Brain microvascular endothelial cell (primary cell): ENCODE results near the gene TECPR1.

ENCODE experiments used
- DNase-seq: peaks from one replicate; pipeline ENCODE4 v3.0.0-alpha.2; 2020
- H3K27ac ChIP-seq: fragments of 250-450 bp; sonication (Bioruptor Pico); 2 replicates; pipeline ENCODE4 v1.5.1; 2020; ENCODE audit warnings: mild to moderate bottlenecking, moderate library complexity
- H3K27me3 ChIP-seq: fragments of 250-450 bp; sonication (Bioruptor Pico); replicated peaks from 2 replicates; pipeline ENCODE4 v1.5.1; 2020; ENCODE audit warnings: mild to moderate bottlenecking
- H3K36me3 ChIP-seq: fragments of 250-450 bp; sonication (Bioruptor Pico); replicated peaks from 2 replicates; pipeline ENCODE4 v1.5.1; 2020; ENCODE audit warnings: mild to moderate bottlenecking
- H3K4me3 ChIP-seq: 2 replicates; pipeline ENCODE4 v1.5.1; 2011; ENCODE audit warnings: low read depth, mild to moderate bottlenecking, control low read depth, low read length, moderate library complexity
- in situ Hi-C: cut with HindIII; loops from 2 replicates; pipeline ENCODE4 v1.10.0; 2017; ENCODE audit warnings: low sequenced_read_pairs, low pct_ligation_motif_present
- TF ChIP-seq, protein P1 (sequence below): IDR thresholded peaks from 2 replicates; pipeline ENCODE4 v1.5.1; 2011; ENCODE audit warnings: low read depth, mild to moderate bottlenecking, moderate library complexity, low read length, control low read depth, inconsistent platforms; ENCODE audit errors: missing control alignments

Gene TECPR1, protein sequence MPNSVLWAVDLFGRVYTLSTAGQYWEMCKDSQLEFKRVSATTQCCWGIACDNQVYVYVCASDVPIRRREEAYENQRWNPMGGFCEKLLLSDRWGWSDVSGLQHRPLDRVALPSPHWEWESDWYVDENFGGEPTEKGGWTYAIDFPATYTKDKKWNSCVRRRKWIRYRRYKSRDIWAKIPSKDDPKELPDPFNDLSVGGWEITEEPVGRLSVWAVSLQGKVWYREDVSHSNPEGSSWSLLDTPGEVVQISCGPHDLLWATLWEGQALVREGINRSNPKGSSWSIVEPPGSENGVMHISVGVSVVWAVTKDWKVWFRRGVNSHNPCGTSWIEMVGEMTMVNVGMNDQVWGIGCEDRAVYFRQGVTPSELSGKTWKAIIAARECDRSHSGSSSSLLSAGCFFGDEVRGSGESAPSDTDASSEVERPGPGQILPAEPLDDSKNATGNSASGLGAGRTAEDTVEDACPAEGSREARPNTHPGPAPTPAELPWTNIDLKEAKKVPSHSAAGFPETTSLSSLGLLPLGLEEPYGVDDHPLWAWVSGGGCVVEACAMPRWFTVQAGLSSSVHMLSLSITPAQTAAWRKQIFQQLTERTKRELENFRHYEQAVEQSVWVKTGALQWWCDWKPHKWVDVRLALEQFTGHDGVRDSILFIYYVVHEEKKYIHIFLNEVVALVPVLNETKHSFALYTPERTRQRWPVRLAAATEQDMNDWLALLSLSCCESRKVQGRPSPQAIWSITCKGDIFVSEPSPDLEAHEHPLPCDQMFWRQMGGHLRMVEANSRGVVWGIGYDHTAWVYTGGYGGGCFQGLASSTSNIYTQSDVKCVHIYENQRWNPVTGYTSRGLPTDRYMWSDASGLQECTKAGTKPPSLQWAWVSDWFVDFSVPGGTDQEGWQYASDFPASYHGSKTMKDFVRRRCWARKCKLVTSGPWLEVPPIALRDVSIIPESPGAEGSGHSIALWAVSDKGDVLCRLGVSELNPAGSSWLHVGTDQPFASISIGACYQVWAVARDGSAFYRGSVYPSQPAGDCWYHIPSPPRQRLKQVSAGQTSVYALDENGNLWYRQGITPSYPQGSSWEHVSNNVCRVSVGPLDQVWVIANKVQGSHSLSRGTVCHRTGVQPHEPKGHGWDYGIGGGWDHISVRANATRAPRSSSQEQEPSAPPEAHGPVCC

DNA sequence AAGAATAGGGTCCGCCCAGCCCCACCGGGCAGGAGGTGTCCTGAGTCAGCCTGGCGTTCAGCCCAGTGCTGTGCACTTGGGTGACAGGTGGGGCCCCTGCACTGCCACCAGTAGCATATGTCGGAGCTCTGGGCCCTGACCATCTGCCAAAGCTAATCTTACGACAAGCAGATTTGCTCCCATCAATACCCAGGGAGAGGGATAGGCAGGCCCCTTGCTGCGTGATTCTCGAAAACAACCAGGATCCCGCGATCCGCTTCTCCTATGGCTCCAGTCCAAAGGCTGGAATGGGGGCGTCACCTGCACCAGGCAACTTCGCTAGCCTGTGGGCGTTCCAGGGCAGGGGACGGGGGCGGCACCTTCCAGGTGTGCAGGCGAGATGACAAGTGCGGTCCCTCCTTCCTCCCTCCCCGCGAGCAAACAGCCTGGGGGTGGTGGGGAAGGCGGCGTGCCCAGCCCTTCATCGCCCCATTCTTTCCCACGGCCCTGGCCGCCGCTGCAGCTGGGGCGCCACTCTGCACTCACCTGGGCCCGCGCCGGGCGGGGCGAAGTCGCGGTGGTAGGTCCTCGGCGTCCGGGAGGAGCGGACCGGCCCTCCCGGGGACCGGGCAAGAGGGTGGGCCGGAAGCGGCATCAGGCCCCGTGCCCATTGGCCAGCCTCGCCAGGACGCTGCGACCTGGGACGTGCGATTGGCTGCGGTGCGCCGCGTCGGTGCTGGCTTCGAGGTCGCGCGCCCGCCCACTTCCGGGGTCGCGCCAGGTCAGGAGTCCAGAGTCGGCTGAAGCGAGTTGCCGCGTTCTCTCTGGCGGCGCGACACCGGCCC lies at the start of gene TECPR1:
TSS of gene TECPR1 (minus strand) at position 632 of the 824 bp plus-strand sequence. CDS start 6,086 bp downstream, outside the sequence.
- Histone ChIP-seq H3K27ac (peak within 1 kb of the TSS; percentile 56), H3K27me3 (no peaks in the 10 kb centered on the region), H3K36me3 (peaks cover 3% of the 10 kb centered on the region), H3K4me3 (peak within 1 kb of the TSS; percentile 89)
- TF ChIP-seq, protein P1, sequence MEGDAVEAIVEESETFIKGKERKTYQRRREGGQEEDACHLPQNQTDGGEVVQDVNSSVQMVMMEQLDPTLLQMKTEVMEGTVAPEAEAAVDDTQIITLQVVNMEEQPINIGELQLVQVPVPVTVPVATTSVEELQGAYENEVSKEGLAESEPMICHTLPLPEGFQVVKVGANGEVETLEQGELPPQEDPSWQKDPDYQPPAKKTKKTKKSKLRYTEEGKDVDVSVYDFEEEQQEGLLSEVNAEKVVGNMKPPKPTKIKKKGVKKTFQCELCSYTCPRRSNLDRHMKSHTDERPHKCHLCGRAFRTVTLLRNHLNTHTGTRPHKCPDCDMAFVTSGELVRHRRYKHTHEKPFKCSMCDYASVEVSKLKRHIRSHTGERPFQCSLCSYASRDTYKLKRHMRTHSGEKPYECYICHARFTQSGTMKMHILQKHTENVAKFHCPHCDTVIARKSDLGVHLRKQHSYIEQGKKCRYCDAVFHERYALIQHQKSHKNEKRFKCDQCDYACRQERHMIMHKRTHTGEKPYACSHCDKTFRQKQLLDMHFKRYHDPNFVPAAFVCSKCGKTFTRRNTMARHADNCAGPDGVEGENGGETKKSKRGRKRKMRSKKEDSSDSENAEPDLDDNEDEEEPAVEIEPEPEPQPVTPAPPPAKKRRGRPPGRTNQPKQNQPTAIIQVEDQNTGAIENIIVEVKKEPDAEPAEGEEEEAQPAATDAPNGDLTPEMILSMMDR = peak; percentile 0
- in situ Hi-C loops = no loop called here
- DNase-seq = peak; percentile 83

DNA sequence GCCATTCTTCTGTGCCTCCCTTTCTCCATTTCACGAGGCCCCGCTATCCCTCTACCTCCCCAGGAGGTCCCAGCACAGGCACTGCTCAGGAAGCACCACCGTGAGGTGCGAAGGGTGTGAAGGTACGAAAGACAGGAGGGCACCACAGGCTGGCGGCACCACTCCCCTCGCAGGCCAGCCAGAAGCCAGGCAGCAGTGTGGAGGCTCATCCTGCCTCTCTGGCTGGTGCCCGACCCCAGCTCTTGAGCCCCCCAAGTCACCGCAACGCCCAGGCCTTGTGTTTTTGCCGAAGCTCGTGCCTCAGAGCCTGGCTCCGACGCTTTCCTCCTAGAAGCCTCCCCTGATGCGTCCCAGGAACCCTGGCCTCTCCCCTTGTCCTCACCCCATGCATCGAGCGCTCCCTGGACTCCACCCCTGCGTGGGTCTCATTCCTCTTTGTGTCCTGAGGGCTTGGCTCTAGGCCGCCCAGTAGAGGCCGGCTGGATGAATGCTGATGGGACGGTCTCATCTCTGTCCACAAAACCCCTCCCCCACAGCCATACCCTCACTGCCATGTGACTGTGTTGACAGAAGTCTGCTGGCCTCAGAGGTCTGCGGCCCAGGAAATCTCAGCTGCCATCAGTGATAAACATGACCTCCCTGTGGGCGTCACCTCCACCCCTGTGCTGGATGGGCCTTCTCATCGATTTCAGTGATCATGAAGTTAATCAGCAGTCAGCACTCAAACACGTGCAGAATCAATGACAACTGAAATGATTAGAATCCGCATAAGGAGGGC lies 48.8 kb upstream of the TECPR1 start:
- TF ChIP-seq, protein P1 = no peak
- no peak for DNase-seq
- Histone ChIP-seq H3K36me3 (peaks cover 7% of the 10 kb centered on the region), H3K27ac (no peak overlapping the region), H3K27me3 (no peaks in the 10 kb centered on the region), H3K4me3 (no peak overlapping the region)
- in situ Hi-C loops = no loop called here

DNA sequence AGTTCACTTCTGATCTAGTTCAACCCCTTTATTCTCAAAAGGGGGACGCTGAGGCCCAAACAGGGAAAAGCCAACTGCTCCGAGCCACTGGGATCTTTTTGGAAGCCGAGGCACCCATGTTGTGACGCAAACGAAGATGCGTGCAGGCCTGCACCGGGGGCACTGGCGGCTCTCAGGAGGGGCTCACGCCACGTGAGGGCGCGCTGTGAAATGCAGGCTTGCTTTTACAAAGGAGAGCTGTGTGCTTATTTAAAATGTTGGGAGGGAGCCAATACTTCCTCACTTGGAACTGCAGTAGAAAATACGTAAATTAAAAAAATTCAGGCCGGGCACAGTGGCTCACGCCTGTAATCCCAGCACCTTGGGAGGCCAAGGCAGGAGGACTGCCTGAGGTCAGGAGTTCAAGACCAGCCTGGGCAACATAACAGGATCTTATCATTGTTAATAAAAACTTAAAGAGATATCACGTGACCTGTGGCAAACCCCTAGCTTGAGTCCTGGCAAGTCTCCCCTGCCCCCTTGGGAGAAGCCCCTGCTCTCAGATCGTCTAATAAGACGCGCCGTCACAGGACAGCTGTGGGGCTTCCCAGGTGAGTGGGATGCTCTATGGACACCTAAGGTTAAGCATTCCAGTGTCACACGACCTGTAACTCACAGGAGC lies 45.7 kb upstream of the TECPR1 start:
- TF ChIP-seq, protein P1 = peak; percentile 12
- DNase-seq = no peak

DNA sequence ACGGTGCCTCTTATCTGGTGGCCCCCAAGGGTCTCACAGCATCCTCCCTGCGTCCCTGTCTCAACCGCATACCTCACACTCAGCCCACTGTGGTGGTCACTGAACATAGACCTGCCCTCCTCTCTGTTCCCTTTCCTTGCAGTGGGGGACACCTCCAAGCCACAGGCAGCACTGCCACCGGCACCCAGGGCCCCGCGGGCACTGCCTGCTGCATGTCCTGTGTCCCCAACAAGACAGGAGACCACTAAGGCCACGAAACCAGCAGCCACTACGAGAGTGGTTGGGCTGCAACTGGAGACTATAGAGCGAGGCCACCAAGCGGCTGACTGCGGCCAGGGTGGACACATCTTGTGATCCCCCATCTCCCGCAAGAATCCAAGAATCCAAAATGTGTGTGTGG lies 44.8 kb upstream of the TECPR1 start:
- TF ChIP-seq, protein P1 = no peak
- in situ Hi-C loops = loop anchor here (25.0 kb wide), 1 partner anchor 565 kb away; the partner anchor contains the start of gene TMEM130
- no peak for DNase-seq
- Histone ChIP-seq H3K4me3 (no peak overlapping the region), H3K36me3 (peaks cover 28% of the 10 kb centered on the region), H3K27ac (no peak overlapping the region), H3K27me3 (no peaks in the 10 kb centered on the region)

More for the DNA sequence above, 45.7 kb upstream of the TECPR1 start:
- in situ Hi-C loops = loop anchor here (25.0 kb wide), 1 partner anchor 565 kb away; the partner anchor contains the start of gene TMEM130
- H3K27ac ChIP-seq = no peak overlapping the region
- no peaks in the 10 kb centered on the region for H3K27me3 ChIP-seq
- peaks cover 24% of the 10 kb centered on the region for H3K36me3 ChIP-seq
- no peak overlapping the region for H3K4me3 ChIP-seq
